ENCODE data around the gene EPB42. TPM values are rescaled to one million over a fixed set of nuclear protein-coding genes. Genes with fewer than 3 reads are reported as not detected.

The EPB42 gene
- total RNA-seq, 1 experiment from 2014 or later = not detected

DNA sequence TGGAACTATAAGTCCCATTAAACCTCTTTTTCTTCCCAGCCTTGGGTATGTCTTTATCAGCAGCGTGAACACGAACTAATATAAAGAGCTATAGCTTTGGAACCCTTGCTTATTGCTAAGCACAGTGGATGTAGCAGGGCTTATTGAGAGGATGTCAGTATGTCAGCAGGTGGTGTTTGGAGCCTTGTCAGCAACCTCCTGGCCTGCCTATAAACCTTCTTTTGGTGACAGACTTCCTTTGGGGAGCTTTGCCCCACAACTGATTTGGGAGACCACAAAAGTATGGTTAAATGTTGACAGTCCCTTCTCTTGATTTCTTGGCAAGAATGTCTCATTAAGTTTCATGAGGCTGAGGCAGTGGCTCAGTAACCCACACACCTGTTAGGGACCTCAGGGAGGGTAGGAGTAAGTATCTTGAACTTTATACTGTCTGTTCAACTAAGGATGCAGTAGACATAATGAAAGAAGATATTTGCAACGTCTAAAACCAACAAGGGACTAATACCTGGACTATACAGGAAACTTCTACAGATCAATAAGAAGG, 20.8 kb downstream of the EPB42 start (continued):
- TF ChIP-seq PRRX2 (CRISPR knock-in tag; IDR thresholded peaks at IDR 0.05) = no peak
- no peak for TF ChIP-seq NR2C2 (CRISPR knock-in tag; IDR thresholded peaks at IDR 0.05)
- no peak for TF ChIP-seq GABPB1 (CRISPR knock-in tag; IDR thresholded peaks at IDR 0.05)
- TF ChIP-seq GTF2I (CRISPR knock-in tag; conservative IDR thresholded peaks at IDR 0.05) = no peak
- TF ChIP-seq OVOL2 (CRISPR knock-in tag; IDR thresholded peaks at IDR 0.05; ENCODE audit: borderline replicate concordance) = no peak
- TF ChIP-seq, protein P1, sequence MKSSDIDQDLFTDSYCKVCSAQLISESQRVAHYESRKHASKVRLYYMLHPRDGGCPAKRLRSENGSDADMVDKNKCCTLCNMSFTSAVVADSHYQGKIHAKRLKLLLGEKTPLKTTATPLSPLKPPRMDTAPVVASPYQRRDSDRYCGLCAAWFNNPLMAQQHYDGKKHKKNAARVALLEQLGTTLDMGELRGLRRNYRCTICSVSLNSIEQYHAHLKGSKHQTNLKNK (CRISPR knock-in tag; IDR thresholded peaks at IDR 0.05) = no peak
- no peak for TF ChIP-seq CBFB (CRISPR knock-in tag; IDR thresholded peaks at IDR 0.05; ENCODE audit: low read depth)
- TF ChIP-seq, protein P2, sequence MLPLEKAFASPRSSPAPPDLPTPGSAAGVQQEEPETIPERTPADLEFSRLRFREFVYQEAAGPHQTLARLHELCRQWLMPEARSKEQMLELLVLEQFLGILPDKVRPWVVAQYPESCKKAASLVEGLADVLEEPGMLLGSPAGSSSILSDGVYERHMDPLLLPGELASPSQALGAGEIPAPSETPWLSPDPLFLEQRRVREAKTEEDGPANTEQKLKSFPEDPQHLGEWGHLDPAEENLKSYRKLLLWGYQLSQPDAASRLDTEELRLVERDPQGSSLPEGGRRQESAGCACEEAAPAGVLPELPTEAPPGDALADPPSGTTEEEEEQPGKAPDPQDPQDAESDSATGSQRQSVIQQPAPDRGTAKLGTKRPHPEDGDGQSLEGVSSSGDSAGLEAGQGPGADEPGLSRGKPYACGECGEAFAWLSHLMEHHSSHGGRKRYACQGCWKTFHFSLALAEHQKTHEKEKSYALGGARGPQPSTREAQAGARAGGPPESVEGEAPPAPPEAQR (CRISPR knock-in tag; IDR thresholded peaks at IDR 0.05) = no peak

DNA sequence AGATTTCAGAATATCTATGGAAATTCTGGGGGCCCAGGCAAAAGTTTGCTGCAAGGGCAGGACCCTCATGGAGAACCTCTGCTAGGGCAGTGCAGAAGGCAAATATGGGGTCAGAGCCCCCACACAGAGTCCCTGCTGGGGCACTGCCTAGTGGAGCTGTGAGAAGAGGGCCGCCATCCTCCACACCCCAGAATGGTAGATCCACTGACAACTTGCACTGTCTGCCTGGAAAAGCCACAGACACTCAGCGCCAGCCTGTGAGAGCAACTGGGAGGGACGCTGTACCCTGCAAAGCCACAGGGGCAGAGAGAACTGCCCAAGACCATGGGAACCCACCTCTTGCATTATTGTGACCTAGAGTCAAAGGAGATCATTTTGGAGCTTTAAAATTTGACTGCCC, 21.8 kb downstream of the EPB42 start:
- DNase-seq (ENCODE audit: low spot score) = no peak
- ATAC-seq = no peak
- H3K27me3 Mint-ChIP-seq (ENCODE audit: low read depth) = peaks cover 7% of the 10 kb centered on the region
- no peak overlapping the region for H3K27ac Mint-ChIP-seq
- no peak overlapping the region for H3K4me3 Mint-ChIP-seq
- no peaks in the 10 kb centered on the region for H3K4me1 Mint-ChIP-seq
- CTCF ChIA-PET = interaction anchor here (1.6 kb wide), 1 partner anchor 11 kb away, joined by 3 read pairs; no protein-coding TSS in a partner anchor
- peaks cover 26% of the 10 kb centered on the region for H3K9me3 Mint-ChIP-seq
- peaks cover 16% of the 10 kb centered on the region for H3K36me3 Mint-ChIP-seq
- POLR2A ChIA-PET = no interaction called here
- TF ChIP-seq, protein P1 (CRISPR knock-in tag; IDR thresholded peaks at IDR 0.05) = no peak
- TF ChIP-seq NFE2L1 (CRISPR knock-in tag; IDR thresholded peaks at IDR 0.05) (no peak), OVOL2 (CRISPR knock-in tag; IDR thresholded peaks at IDR 0.05; ENCODE audit: borderline replicate concordance) (no peak), RORB (CRISPR knock-in tag; IDR thresholded peaks at IDR 0.05) (no peak), ZNF263 (CRISPR knock-in tag; IDR thresholded peaks at IDR 0.05; ENCODE audit: low read depth) (no peak), GTF2I (CRISPR knock-in tag; conservative IDR thresholded peaks at IDR 0.05) (no peak), SMAD3 (CRISPR knock-in tag; IDR thresholded peaks at IDR 0.05; ENCODE audit: borderline replicate concordance) (no peak), ZNF396 (CRISPR knock-in tag; IDR thresholded peaks at IDR 0.05; ENCODE audit: borderline replicate concordance) (no peak), NR3C1 (CRISPR knock-in tag; conservative IDR thresholded peaks at IDR 0.05; ENCODE audit: low read depth) (no peak), SMAD4 (CRISPR knock-in tag; IDR thresholded peaks at IDR 0.05) (no peak), TP53 (CRISPR knock-in tag; IDR thresholded peaks at IDR 0.05) (no peak)
- TF ChIP-seq, protein P3, sequence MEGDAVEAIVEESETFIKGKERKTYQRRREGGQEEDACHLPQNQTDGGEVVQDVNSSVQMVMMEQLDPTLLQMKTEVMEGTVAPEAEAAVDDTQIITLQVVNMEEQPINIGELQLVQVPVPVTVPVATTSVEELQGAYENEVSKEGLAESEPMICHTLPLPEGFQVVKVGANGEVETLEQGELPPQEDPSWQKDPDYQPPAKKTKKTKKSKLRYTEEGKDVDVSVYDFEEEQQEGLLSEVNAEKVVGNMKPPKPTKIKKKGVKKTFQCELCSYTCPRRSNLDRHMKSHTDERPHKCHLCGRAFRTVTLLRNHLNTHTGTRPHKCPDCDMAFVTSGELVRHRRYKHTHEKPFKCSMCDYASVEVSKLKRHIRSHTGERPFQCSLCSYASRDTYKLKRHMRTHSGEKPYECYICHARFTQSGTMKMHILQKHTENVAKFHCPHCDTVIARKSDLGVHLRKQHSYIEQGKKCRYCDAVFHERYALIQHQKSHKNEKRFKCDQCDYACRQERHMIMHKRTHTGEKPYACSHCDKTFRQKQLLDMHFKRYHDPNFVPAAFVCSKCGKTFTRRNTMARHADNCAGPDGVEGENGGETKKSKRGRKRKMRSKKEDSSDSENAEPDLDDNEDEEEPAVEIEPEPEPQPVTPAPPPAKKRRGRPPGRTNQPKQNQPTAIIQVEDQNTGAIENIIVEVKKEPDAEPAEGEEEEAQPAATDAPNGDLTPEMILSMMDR (IDR thresholded peaks at IDR 0.05) = no peak
- TF ChIP-seq, protein P4, sequence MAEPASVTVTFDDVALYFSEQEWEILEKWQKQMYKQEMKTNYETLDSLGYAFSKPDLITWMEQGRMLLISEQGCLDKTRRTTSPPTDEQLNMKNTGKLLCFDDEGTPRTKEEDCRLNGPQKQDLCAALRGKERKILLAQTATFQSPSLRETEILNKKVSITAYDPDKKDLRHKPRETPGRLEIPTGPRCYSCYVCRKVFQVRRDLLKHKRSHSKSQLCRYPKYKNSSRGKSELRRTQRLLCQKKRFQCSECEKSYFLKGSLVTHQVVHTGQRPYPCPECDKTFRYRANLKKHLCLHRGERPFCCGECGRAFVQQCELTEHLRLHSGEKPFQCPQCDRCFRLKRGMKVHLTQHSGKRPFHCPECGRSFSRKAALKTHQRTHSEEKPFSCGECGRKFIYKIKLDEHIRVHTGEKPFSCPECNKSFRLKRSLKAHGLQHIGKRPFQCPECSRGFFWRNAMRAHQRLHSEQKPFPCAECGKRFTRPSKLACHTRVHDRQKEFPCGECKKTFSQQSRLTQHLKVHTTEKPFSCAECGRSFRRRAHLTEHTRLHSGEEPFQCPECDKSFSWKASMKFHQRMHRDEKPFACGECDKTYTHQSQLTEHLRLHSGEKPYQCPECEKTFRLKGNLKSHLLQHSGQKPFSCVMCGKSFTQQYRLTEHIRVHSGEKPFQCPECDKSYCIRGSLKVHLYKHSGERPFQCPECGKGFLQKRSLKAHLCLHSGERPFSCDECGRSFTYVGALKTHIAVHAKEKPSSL (CRISPR knock-in tag; conservative IDR thresholded peaks at IDR 0.05) = no peak
- TF ChIP-seq, protein P5, sequence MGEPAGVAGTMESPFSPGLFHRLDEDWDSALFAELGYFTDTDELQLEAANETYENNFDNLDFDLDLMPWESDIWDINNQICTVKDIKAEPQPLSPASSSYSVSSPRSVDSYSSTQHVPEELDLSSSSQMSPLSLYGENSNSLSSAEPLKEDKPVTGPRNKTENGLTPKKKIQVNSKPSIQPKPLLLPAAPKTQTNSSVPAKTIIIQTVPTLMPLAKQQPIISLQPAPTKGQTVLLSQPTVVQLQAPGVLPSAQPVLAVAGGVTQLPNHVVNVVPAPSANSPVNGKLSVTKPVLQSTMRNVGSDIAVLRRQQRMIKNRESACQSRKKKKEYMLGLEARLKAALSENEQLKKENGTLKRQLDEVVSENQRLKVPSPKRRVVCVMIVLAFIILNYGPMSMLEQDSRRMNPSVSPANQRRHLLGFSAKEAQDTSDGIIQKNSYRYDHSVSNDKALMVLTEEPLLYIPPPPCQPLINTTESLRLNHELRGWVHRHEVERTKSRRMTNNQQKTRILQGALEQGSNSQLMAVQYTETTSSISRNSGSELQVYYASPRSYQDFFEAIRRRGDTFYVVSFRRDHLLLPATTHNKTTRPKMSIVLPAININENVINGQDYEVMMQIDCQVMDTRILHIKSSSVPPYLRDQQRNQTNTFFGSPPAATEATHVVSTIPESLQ (CRISPR knock-in tag; IDR thresholded peaks at IDR 0.05) = no peak
- TF ChIP-seq, protein P6, sequence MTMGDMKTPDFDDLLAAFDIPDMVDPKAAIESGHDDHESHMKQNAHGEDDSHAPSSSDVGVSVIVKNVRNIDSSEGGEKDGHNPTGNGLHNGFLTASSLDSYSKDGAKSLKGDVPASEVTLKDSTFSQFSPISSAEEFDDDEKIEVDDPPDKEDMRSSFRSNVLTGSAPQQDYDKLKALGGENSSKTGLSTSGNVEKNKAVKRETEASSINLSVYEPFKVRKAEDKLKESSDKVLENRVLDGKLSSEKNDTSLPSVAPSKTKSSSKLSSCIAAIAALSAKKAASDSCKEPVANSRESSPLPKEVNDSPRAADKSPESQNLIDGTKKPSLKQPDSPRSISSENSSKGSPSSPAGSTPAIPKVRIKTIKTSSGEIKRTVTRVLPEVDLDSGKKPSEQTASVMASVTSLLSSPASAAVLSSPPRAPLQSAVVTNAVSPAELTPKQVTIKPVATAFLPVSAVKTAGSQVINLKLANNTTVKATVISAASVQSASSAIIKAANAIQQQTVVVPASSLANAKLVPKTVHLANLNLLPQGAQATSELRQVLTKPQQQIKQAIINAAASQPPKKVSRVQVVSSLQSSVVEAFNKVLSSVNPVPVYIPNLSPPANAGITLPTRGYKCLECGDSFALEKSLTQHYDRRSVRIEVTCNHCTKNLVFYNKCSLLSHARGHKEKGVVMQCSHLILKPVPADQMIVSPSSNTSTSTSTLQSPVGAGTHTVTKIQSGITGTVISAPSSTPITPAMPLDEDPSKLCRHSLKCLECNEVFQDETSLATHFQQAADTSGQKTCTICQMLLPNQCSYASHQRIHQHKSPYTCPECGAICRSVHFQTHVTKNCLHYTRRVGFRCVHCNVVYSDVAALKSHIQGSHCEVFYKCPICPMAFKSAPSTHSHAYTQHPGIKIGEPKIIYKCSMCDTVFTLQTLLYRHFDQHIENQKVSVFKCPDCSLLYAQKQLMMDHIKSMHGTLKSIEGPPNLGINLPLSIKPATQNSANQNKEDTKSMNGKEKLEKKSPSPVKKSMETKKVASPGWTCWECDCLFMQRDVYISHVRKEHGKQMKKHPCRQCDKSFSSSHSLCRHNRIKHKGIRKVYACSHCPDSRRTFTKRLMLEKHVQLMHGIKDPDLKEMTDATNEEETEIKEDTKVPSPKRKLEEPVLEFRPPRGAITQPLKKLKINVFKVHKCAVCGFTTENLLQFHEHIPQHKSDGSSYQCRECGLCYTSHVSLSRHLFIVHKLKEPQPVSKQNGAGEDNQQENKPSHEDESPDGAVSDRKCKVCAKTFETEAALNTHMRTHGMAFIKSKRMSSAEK (CRISPR knock-in tag; IDR thresholded peaks at IDR 0.05; ENCODE audit: borderline replicate concordance) = no peak
- TF ChIP-seq, protein P7, sequence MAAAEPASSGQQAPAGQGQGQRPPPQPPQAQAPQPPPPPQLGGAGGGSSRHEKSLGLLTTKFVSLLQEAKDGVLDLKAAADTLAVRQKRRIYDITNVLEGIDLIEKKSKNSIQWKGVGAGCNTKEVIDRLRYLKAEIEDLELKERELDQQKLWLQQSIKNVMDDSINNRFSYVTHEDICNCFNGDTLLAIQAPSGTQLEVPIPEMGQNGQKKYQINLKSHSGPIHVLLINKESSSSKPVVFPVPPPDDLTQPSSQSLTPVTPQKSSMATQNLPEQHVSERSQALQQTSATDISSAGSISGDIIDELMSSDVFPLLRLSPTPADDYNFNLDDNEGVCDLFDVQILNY (CRISPR knock-in tag; IDR thresholded peaks at IDR 0.05) = no peak
- TF ChIP-seq, protein P8, sequence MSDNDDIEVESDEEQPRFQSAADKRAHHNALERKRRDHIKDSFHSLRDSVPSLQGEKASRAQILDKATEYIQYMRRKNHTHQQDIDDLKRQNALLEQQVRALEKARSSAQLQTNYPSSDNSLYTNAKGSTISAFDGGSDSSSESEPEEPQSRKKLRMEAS (CRISPR knock-in tag; IDR thresholded peaks at IDR 0.05) = no peak
